Measurements from ENCODE around the gene SRCAP.

DNA sequence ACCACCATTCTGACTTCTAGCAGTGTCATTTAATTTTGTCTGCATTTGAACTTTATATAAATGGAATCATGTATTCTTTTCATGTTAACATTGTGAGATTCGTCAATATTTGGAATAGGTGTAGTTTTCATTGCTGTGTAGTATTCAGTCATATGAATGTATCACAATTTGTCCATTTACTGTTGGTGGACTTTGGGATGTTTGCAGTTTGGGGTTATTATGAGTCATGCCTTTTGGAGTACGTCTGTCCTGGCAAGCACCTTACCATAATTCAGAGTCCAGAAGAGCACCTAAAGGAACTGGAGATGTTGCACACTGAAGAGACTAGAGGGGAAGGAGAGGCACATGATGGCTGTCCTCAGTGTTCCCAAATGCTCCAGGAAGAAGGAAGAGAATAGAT is 46.1 kb downstream of the SRCAP start:
- TF ChIP-seq ZNF416 (CRISPR knock-in tag; IDR thresholded peaks at IDR 0.05) (no peak), SP1 (CRISPR knock-in tag; conservative IDR thresholded peaks at IDR 0.05) (no peak), CREB1 (CRISPR knock-in tag; IDR thresholded peaks at IDR 0.05) (no peak), ELF4 (CRISPR knock-in tag; IDR thresholded peaks at IDR 0.05; ENCODE audit: low read depth) (no peak), OVOL2 (CRISPR knock-in tag; IDR thresholded peaks at IDR 0.05; ENCODE audit: borderline replicate concordance) (no peak), SMAD4 (CRISPR knock-in tag; IDR thresholded peaks at IDR 0.05) (no peak)
- TF ChIP-seq, protein P1, sequence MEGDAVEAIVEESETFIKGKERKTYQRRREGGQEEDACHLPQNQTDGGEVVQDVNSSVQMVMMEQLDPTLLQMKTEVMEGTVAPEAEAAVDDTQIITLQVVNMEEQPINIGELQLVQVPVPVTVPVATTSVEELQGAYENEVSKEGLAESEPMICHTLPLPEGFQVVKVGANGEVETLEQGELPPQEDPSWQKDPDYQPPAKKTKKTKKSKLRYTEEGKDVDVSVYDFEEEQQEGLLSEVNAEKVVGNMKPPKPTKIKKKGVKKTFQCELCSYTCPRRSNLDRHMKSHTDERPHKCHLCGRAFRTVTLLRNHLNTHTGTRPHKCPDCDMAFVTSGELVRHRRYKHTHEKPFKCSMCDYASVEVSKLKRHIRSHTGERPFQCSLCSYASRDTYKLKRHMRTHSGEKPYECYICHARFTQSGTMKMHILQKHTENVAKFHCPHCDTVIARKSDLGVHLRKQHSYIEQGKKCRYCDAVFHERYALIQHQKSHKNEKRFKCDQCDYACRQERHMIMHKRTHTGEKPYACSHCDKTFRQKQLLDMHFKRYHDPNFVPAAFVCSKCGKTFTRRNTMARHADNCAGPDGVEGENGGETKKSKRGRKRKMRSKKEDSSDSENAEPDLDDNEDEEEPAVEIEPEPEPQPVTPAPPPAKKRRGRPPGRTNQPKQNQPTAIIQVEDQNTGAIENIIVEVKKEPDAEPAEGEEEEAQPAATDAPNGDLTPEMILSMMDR (IDR thresholded peaks at IDR 0.05), result no peak
- TF ChIP-seq, protein P2, sequence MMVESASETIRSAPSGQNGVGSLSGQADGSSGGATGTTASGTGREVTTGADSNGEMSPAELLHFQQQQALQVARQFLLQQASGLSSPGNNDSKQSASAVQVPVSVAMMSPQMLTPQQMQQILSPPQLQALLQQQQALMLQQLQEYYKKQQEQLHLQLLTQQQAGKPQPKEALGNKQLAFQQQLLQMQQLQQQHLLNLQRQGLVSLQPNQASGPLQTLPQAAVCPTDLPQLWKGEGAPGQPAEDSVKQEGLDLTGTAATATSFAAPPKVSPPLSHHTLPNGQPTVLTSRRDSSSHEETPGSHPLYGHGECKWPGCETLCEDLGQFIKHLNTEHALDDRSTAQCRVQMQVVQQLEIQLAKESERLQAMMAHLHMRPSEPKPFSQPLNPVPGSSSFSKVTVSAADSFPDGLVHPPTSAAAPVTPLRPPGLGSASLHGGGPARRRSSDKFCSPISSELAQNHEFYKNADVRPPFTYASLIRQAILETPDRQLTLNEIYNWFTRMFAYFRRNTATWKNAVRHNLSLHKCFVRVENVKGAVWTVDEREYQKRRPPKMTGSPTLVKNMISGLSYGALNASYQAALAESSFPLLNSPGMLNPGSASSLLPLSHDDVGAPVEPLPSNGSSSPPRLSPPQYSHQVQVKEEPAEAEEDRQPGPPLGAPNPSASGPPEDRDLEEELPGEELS (CRISPR knock-in tag; IDR thresholded peaks at IDR 0.05), result no peak
- TF ChIP-seq, protein P3, sequence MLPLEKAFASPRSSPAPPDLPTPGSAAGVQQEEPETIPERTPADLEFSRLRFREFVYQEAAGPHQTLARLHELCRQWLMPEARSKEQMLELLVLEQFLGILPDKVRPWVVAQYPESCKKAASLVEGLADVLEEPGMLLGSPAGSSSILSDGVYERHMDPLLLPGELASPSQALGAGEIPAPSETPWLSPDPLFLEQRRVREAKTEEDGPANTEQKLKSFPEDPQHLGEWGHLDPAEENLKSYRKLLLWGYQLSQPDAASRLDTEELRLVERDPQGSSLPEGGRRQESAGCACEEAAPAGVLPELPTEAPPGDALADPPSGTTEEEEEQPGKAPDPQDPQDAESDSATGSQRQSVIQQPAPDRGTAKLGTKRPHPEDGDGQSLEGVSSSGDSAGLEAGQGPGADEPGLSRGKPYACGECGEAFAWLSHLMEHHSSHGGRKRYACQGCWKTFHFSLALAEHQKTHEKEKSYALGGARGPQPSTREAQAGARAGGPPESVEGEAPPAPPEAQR (CRISPR knock-in tag; IDR thresholded peaks at IDR 0.05), result no peak
- TF ChIP-seq, protein P4, sequence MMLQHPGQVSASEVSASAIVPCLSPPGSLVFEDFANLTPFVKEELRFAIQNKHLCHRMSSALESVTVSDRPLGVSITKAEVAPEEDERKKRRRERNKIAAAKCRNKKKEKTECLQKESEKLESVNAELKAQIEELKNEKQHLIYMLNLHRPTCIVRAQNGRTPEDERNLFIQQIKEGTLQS (CRISPR knock-in tag; conservative IDR thresholded peaks at IDR 0.05), result no peak
- TF ChIP-seq, protein P5, sequence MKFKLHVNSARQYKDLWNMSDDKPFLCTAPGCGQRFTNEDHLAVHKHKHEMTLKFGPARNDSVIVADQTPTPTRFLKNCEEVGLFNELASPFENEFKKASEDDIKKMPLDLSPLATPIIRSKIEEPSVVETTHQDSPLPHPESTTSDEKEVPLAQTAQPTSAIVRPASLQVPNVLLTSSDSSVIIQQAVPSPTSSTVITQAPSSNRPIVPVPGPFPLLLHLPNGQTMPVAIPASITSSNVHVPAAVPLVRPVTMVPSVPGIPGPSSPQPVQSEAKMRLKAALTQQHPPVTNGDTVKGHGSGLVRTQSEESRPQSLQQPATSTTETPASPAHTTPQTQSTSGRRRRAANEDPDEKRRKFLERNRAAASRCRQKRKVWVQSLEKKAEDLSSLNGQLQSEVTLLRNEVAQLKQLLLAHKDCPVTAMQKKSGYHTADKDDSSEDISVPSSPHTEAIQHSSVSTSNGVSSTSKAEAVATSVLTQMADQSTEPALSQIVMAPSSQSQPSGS (CRISPR knock-in tag; IDR thresholded peaks at IDR 0.05; ENCODE audit: borderline replicate concordance, low read depth), result no peak
- TF ChIP-seq, protein P6, sequence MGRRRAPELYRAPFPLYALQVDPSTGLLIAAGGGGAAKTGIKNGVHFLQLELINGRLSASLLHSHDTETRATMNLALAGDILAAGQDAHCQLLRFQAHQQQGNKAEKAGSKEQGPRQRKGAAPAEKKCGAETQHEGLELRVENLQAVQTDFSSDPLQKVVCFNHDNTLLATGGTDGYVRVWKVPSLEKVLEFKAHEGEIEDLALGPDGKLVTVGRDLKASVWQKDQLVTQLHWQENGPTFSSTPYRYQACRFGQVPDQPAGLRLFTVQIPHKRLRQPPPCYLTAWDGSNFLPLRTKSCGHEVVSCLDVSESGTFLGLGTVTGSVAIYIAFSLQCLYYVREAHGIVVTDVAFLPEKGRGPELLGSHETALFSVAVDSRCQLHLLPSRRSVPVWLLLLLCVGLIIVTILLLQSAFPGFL (CRISPR knock-in tag; IDR thresholded peaks at IDR 0.05; ENCODE audit: borderline replicate concordance), result no peak

Measured in WTC11 (cell line).